ENCODE data around the gene DNAH1. TPM values are rescaled to one million over a fixed set of nuclear protein-coding genes. Genes with fewer than 3 reads are reported as not detected.

The DNAH1 gene
- total and polyA plus RNA-seq, 10 donors, result 4.9 to 35.8 (median 24.6) TPM

GRCh38 chr3:52322466-52322865 is 6.3 kb downstream of the DNAH1 start:
- WGBS, 5 donors, result 82 to 96% (median 91%) methylated on average over 7 of the region's 7 CpGs
- Histone ChIP-seq H3K4me1 (peaks cover 7 to 10% (median 8%) of the 10 kb centered on the region in 6 donors), H3K36me3 (peaks cover 0 to 30% (median 0%) of the 10 kb centered on the region in 6 donors), H3K4me3 (no peak overlapping the region), H3K27ac (no peak overlapping the region), H3K27me3 (replicated peaks in 1 of 7) (no peaks in the 10 kb centered on the region), H3K9me3 (no peaks in the 10 kb centered on the region)
- TF ChIP-seq POLR2AphosphoS5 (IDR thresholded peaks at IDR 0.05) (no peak), POLR2A (IDR thresholded peaks at IDR 0.05) (no peak), CTCF (IDR thresholded peaks at IDR 0.05 in 8 of 11, conservative IDR thresholded peaks at IDR 0.05 in 3 of 11) (no peak)
- DNase-seq, result no peak
- intact Hi-C loops (cut with DNase I; ENCODE audit: low total_unique reads), result no loop called here

GRCh38 chr3:52323526-52324295 is 7.6 kb downstream of the DNAH1 start:
- no peaks in the 10 kb centered on the region for H3K4me1 ChIP-seq
- no peak overlapping the region for H3K4me3 ChIP-seq
- WGBS, 5 donors, result 79 to 91% (median 87%) methylated on average over 4 to 11 of the region's 11 CpGs
- peaks cover 0 to 42% (median 3%) of the 10 kb centered on the region in 6 donors for H3K36me3 ChIP-seq
- no peaks in the 10 kb centered on the region for H3K27me3 ChIP-seq (replicated peaks in 1 of 7)
- no peak for DNase-seq
- H3K9me3 ChIP-seq, result no peaks in the 10 kb centered on the region
- intact Hi-C loops (cut with DNase I; ENCODE audit: low total_unique reads), result no loop called here
- TF ChIP-seq POLR2AphosphoS5 (IDR thresholded peaks at IDR 0.05), result no peak
- TF ChIP-seq POLR2A (IDR thresholded peaks at IDR 0.05), result no peak
- TF ChIP-seq CTCF (IDR thresholded peaks at IDR 0.05 in 8 of 11, conservative IDR thresholded peaks at IDR 0.05 in 3 of 11), result no peak
- no peak overlapping the region for H3K27ac ChIP-seq

GRCh38 chr3:52324676-52325075 is 8.6 kb downstream of the DNAH1 start:
- TF ChIP-seq POLR2AphosphoS5 (IDR thresholded peaks at IDR 0.05), result no peak
- TF ChIP-seq POLR2A (IDR thresholded peaks at IDR 0.05), result no peak
- no peak for TF ChIP-seq CTCF (IDR thresholded peaks at IDR 0.05 in 8 of 11, conservative IDR thresholded peaks at IDR 0.05 in 3 of 11)
- H3K4me3 ChIP-seq, result no peak overlapping the region
- intact Hi-C loops (cut with DNase I; ENCODE audit: low total_unique reads), result no loop called here
- no peaks in the 10 kb centered on the region for H3K27me3 ChIP-seq (replicated peaks in 1 of 7)
- no peak for DNase-seq
- no peaks in the 10 kb centered on the region for H3K4me1 ChIP-seq
- WGBS, 5 donors, result 96 to 99% (median 97%) methylated on average over 9 of the region's 9 CpGs
- peaks cover 0 to 44% (median 3%) of the 10 kb centered on the region in 6 donors for H3K36me3 ChIP-seq
- no peaks in the 10 kb centered on the region for H3K9me3 ChIP-seq
- H3K27ac ChIP-seq, result no peak overlapping the region

GRCh38 chr3:52325686-52326085 is 9.6 kb downstream of the DNAH1 start:
- H3K4me1 ChIP-seq, result no peaks in the 10 kb centered on the region
- no peaks in the 10 kb centered on the region for H3K27me3 ChIP-seq (replicated peaks in 1 of 7)
- no peaks in the 10 kb centered on the region for H3K9me3 ChIP-seq
- peaks cover 0 to 41% (median 3%) of the 10 kb centered on the region in 6 donors for H3K36me3 ChIP-seq
- no peak overlapping the region for H3K27ac ChIP-seq
- DNase-seq, result no peak
- TF ChIP-seq CTCF (IDR thresholded peaks at IDR 0.05 in 8 of 11, conservative IDR thresholded peaks at IDR 0.05 in 3 of 11) (no peak), POLR2AphosphoS5 (IDR thresholded peaks at IDR 0.05) (no peak)
- intact Hi-C loops (cut with DNase I; ENCODE audit: low total_unique reads), result no loop called here
- H3K4me3 ChIP-seq, result no peak overlapping the region
